Testis (tissue), 2 donors: ENCODE data around the gene SYCP2.

ENCODE experiments used
- CTCF ChIP-seq, 3 experiments: fragments of 450-650 bp in 2 of 3; fragments of 200-600 bp in 1 of 3; sonication (generic) in 1 of 3; IDR thresholded peaks; one replicate each; pipeline ENCODE4 v1.5.1; 2016 to 2019; ENCODE audit warnings: antibody characterized with exemption in 3 of 3, mild to moderate bottlenecking in 2 of 3, moderate library complexity in 1 of 3
- POLR2A ChIP-seq: fragments of 450-650 bp; IDR thresholded peaks from one replicate; pipeline ENCODE4 v1.6.1; 2017; ENCODE audit warnings: antibody characterized with exemption, mild to moderate bottlenecking, moderate library complexity

GRCh38 chr20:59983076-59983475, 49.6 kb upstream of the SYCP2 start:
- TF ChIP-seq CTCF (IDR thresholded peaks at IDR 0.05) (no peak), POLR2A (no peak)
